NT2/D1 (cell line): ENCODE data around the gene MUSK.

ENCODE experiments used
- SUZ12 ChIP-seq: IDR thresholded peaks from 2 replicates; pipeline ENCODE4 v1.6.1; 2011; ENCODE audit not compliant: insufficient read length, insufficient read depth; ENCODE audit errors: extremely low read depth
- YY1 ChIP-seq: IDR thresholded peaks from 2 replicates; pipeline ENCODE4 v1.6.1; 2011; ENCODE audit not compliant: insufficient read length, insufficient read depth
- ZNF274 ChIP-seq: IDR thresholded peaks from 2 replicates; pipeline ENCODE4 v1.6.1; 2011; ENCODE audit warnings: mild to moderate bottlenecking, low read depth, low read length

DNA sequence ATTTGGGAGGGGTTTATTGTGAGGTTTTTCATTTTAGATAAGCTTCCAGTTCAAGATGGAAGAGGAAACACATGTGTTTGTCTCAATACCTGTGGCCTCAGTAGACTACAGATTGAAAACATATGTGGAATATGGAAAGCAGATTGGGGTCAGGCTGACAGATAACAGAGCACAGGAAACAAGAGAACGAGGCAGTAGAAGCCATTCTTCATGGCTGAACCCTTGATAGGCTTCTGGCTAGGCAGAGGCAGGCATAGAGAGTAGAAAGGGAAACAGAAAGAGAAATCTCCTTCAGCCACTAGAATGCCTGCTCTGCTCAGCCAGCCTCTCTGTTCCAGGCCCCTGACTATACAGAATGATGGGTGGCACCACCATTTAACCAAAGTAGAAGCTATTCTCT, 152.5 kb downstream of the MUSK start:
- TF ChIP-seq YY1 (no peak), SUZ12 (no peak), ZNF274 (no peak)
